Loucy (cell line): ENCODE measurements around the gene KIF26A.

Source experiments
- CTCF ChIP-seq: fragments of 200-600 bp; sonication (generic); conservative IDR thresholded peaks from 2 replicates; pipeline ENCODE4 v1.5.1; 2014; ENCODE audit warnings: mild to moderate bottlenecking, antibody characterized with exemption, low read length
- EZH2phosphoT487 ChIP-seq: fragments of 200-600 bp; IDR thresholded peaks from 2 replicates; pipeline ENCODE4 v1.6.1; 2018; ENCODE audit warnings: antibody characterized with exemption, mild to moderate bottlenecking, moderate library complexity, borderline replicate concordance

GRCh38 chr14:104187931-104188726, 49.7 kb downstream of the KIF26A start:
- TF ChIP-seq CTCF (no peak), EZH2phosphoT487 (no peak)
